OCI-LY3 (cell line): ENCODE measurements around the gene UBE2D3.

Source experiments
- EZH2phosphoT487 ChIP-seq: fragments of 200-600 bp; shearing (Covaris generic); IDR thresholded peaks from 2 replicates; pipeline ENCODE4 v1.6.1; 2018; ENCODE audit warnings: antibody characterized with exemption, mixed run types, low read depth
- TF ChIP-seq, protein P1 (sequence below): fragments of 200-600, 300-600 bp; sonication (generic); IDR thresholded peaks from 2 replicates; pipeline ENCODE4 v1.5.1; 2014; ENCODE audit warnings: antibody characterized with exemption, low read length, low read depth

DNA sequence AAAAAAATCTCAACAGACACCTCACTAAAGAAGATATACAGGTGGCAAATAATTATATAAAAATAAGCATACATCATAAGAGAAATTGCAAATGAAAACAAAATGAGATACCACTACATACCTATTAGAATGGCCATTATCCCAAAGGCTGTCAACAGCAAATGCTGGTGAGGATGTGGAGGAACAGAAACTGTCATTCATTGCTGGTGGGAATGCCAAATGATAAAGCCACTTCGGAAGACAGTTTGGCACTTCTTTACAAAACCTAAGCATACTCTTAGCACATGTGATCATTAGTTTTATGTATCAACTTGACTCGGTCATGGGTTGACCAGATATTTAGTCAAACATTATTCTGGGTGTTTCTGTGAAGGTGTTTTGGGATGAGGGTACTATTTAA, 53.1 kb downstream of the UBE2D3 start:
- TF ChIP-seq, protein P1, sequence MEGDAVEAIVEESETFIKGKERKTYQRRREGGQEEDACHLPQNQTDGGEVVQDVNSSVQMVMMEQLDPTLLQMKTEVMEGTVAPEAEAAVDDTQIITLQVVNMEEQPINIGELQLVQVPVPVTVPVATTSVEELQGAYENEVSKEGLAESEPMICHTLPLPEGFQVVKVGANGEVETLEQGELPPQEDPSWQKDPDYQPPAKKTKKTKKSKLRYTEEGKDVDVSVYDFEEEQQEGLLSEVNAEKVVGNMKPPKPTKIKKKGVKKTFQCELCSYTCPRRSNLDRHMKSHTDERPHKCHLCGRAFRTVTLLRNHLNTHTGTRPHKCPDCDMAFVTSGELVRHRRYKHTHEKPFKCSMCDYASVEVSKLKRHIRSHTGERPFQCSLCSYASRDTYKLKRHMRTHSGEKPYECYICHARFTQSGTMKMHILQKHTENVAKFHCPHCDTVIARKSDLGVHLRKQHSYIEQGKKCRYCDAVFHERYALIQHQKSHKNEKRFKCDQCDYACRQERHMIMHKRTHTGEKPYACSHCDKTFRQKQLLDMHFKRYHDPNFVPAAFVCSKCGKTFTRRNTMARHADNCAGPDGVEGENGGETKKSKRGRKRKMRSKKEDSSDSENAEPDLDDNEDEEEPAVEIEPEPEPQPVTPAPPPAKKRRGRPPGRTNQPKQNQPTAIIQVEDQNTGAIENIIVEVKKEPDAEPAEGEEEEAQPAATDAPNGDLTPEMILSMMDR, result no peak
- no peak for TF ChIP-seq EZH2phosphoT487
